Kidney epithelial cell (primary cell): ENCODE results near the gene SERHL2. TPM values are rescaled to one million over a fixed set of nuclear protein-coding genes. Genes with fewer than 3 reads are reported as not detected.
"Not testable (repeated sequence)": the region's sequence is repeated elsewhere in the genome, so short reads cannot be mapped to it uniquely, and the experiment has no call there.

Experiments
- DNase-seq: peaks from one replicate; pipeline ENCODE4 v3.0.0-alpha.2; 2010; ENCODE audit warnings: low read depth
- H3K27me3 ChIP-seq: 2 replicates; pipeline ENCODE4 v1.6.0; 2011; ENCODE audit warnings: low read length; ENCODE audit not compliant: control insufficient read depth, insufficient read depth
- H3K36me3 ChIP-seq: 2 replicates; pipeline ENCODE4 v1.5.1; 2011; ENCODE audit warnings: low read length; ENCODE audit not compliant: control insufficient read depth, insufficient read depth
- H3K4me3 ChIP-seq: 2 replicates; pipeline ENCODE4 v1.5.1; 2011; ENCODE audit warnings: low read depth, mild to moderate bottlenecking, control low read depth, low read length
- total RNA-seq: library from RNA; depleted of rRNA; stranded (reverse); fragments of >200 nt; gene quantifications from 2 replicates; pipeline ENCODE4 v1.2.3, GENCODE V29; 2015
- TF ChIP-seq, protein P1 (sequence below): IDR thresholded peaks from 2 replicates; pipeline ENCODE4 v1.5.1; 2011; ENCODE audit warnings: mild to moderate bottlenecking, moderate library complexity, low read length, control low read depth, inconsistent platforms; ENCODE audit not compliant: insufficient read depth, poor library complexity, severe bottlenecking

SERHL2 gene
- total RNA-seq, 1 donor from 2014 or later = 2.0 TPM

DNA sequence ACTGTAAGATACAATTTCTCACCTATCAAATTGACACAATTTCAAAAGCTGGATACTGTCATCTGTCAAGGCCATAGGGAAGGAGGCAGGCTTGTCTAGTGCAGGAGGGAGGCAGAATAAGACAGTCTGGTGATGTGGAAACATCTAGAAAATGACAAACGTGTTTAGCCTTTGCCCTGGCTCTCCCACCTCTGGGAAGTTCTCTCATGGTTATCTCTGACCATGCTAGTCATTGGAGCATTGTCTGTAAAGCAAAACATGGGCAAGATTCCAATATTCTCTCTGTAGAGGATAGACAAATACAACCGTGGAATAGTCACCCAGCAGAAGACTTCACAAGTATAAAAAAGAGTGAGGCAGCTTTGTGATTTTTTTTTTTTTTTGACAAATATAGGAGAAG lies 9.1 kb upstream of the SERHL2 start:
- TF ChIP-seq, protein P1, sequence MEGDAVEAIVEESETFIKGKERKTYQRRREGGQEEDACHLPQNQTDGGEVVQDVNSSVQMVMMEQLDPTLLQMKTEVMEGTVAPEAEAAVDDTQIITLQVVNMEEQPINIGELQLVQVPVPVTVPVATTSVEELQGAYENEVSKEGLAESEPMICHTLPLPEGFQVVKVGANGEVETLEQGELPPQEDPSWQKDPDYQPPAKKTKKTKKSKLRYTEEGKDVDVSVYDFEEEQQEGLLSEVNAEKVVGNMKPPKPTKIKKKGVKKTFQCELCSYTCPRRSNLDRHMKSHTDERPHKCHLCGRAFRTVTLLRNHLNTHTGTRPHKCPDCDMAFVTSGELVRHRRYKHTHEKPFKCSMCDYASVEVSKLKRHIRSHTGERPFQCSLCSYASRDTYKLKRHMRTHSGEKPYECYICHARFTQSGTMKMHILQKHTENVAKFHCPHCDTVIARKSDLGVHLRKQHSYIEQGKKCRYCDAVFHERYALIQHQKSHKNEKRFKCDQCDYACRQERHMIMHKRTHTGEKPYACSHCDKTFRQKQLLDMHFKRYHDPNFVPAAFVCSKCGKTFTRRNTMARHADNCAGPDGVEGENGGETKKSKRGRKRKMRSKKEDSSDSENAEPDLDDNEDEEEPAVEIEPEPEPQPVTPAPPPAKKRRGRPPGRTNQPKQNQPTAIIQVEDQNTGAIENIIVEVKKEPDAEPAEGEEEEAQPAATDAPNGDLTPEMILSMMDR = no peak
- DNase-seq = no peak
- H3K27me3 ChIP-seq = peaks cover 5% of the 10 kb centered on the region

DNA sequence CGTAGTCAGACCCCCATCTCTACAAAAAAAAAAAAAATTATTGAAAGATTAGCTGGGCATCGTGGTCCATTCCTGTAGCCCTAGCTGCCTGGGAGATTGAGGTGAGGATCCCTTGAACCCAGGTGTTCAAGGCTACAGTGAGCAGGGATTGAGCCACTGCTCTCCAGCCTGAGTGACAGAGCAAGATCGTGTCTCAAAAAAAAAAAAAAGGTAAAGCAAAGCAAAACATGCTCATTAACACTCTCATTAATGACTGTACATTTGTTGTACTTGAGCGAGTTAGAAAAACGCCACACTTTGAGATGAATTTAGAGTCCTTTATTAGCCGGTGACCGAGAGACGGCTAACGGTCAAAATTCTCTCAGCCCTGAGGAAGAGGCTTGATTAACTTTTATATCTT lies 6.2 kb upstream of the SERHL2 start:
- Histone ChIP-seq H3K27me3 (peaks cover 7% of the 10 kb centered on the region), H3K36me3 (no peaks in the 10 kb centered on the region), H3K4me3 (no peak overlapping the region)
- TF ChIP-seq, protein P1 = no peak
- DNase-seq = no peak

More for the DNA sequence above, 9.1 kb upstream of the SERHL2 start:
- Histone ChIP-seq H3K36me3 (no peaks in the 10 kb centered on the region), H3K4me3 (no peak overlapping the region)

DNA sequence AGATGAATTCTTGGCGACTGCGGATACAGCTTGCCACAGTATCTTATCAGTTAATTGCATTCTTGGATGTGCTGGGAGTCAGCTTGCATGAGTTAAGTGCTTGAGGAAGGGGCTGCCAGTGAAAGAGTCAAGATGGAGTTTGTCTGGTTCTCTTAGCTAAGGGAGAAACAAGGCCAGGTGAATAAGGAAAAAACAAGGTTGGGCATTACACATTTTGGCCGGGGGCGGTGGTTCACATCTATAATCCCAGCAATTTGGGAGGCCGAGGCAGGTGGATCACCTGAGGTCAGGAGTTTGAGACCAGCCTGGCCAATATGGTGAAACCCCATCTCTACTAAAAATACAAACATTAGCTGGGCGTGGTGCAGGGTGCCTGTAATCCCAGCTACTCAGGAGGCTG lies 5.6 kb upstream of the SERHL2 start:
- H3K27me3 ChIP-seq, H3K4me3 ChIP-seq, DNase-seq, H3K36me3 ChIP-seq: not testable (repeated sequence)

DNA sequence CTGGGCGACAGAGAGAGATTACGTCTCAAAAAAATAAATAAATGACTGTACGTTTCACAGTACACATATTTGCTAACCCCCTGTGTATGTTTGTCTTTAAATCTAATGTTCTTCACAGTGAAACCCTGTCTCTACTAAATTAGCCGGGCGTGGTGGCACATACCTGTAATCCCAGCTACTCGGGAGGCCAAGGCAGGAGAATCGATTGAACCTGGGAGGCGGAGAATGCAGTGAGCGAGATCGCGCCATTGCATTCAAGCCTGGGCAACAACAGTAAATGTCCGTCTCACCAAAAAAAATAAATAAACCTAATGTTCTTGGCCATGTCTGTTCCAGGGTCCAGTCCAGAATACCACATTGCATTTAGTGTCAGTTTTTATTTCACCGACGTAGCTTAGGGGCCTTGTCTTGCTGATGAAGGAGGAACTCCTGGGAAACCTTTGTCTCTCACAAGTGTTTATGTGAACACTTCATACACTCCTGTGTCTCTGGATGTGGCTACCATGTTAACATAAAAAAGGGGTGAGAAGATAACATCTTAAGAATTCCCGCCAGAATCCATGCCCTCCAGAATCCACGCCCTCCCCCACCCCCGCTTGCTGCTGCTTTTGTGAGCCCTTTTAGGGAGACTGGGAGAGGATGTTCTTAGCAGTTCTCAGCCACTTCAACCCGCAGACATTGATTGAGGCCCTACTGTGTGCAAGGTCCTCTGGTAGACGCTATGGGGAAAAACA lies 5.0 kb upstream of the SERHL2 start:
- TF ChIP-seq, protein P1 = no peak
- Histone ChIP-seq H3K27me3 (peaks cover 8% of the 10 kb centered on the region), H3K4me3 (no peak overlapping the region), H3K36me3 (no peaks in the 10 kb centered on the region)
- DNase-seq = no peak

DNA sequence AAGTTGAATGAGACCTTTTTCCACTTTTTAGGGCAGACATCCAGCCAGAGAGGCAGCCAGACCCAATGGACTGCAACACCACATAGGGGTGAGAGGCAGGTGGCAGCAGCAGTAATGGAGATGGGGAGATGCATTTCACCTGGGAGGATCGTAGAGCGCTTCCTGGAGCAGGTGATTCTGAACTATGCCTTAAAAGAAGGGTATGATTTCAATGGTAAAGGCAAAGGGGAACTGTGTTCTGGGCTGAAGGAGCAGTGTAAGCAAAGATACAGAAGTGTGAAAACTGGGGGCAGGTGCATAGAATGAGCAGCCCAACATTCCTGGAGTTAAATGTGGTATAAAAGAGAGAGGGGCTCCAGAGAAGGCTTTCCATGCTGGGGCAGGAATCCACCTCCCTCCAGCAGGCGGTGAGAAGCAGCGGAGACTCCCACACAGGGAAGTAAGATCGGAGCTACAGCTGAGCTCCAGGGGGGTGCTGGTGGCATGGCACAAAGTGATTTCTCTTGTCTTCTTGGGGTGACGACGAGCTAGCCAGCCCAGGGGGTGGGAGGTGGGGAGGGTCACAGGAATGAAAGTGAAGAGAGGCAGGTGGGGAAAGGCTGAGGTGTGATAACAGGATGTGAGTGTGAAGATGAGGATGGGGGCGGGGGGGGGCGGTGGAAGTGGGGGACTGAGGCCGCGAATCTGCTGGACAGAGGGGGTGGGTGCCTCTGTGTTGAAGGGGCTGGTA lies 4.3 kb upstream of the SERHL2 start:
- Histone ChIP-seq H3K36me3 (no peaks in the 10 kb centered on the region), H3K27me3 (peaks cover 15% of the 10 kb centered on the region), H3K4me3 (no peak overlapping the region)
- TF ChIP-seq, protein P1 = no peak
- no peak for DNase-seq

DNA sequence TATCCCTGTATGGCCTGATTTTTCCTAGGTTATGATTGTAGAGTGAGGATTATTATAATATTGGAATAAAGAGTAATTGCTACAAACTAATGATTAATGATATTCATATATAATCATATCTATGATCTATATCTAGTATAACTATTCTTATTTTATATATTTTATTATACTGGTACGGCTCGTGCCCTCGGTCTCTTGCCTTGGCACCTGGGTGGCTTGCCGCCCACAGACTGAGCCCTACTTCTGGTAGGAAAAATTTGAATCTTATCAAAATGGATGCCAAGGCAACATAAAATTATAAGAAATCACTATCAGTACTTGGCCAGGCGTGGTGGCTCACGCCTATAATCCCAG lies 1.5 kb upstream of the SERHL2 start:
- peaks cover 15% of the 10 kb centered on the region for H3K27me3 ChIP-seq
- H3K4me3 ChIP-seq, DNase-seq, H3K36me3 ChIP-seq: not testable (repeated sequence)

DNA sequence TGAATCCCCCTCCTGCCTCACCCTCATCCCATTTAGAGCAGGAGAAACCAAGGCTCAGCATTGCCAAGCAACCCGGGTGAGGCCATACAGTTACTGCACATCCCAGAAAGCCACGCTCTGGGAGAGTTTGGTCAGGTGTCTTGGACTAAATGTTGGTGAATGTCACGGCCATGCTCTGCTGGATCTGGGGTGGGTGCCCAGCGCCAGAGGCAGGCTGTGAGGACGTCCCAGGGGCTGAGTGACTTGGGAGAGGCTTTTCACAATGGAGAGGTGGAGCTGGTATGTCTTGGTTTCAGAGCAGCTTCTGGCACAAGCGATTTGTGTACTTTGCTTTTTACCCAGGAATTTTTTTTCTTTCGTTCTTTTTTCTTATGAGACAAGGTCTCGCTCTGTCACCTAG lies 6.6 kb downstream of the SERHL2 start:
- Histone ChIP-seq H3K36me3 (no peaks in the 10 kb centered on the region), H3K4me3 (no peak overlapping the region), H3K27me3 (no peaks in the 10 kb centered on the region)
- no peak for DNase-seq
- TF ChIP-seq, protein P1 = no peak
